NCI-H2029 (cell line): ENCODE results near the gene CABLES1.

Source experiments
- DNase-seq: peaks from one replicate; lab custom pipeline; 2025; lab: John Stamatoyannopoulos, UW

CABLES1 gene

DNA sequence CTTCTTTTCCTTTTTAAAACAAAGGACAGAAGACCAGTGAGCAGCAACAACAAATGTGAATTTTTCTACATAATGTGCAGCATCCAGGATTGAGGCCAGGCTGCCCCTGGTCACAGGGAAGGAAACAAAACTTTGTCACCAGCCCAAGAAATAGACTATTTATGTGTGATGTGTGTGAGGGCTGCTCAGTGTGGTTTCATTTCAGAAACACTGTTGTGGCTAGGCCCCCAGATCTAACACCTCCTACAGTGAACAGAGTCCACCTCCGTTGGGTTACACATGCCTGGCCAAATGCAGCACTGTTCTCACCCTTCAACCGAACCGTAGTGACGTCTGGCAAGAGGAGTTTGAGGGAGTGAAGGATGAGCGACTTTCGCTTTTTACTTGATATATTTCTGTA lies 171.5 kb downstream of the CABLES1 start:
- DNase-seq, result no peak

DNA sequence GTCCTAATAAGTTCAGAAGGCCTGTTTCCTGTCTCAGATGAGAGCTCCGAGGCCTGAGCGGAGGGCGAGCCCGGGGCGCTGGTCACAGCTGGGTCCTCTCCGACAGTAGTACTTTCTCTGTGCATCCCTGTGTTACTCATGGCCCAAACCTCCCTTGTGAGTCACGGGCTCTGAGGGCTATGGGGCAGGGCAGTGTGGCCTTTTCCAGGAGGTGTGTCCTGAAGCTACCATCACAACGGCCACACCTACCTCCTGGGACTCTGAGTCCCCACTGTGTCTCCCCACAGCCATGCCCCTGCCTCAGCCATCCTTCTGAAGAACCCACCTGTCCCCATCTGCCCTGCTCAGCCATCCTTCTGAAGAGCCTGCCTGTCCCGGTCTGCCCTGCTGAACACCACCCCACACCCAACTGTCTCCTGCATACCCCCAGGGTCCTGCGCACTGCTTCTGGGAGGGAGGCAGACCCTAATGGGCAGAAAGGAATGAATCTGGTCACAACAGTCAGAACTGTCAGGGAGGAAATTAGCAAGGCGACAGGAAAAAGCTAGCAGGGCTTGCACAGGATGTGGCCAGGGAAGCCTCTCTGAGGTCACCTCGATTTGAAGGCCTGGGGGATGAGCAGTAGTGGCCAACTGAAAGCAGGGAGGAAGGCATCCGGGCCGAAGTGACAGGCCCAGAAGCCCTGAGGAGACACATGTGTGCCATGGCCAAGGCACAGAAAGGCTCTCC lies 172.4 kb downstream of the CABLES1 start:
- no peak for DNase-seq
